HL-60/S4 treated with retinoic acid at 250 ng/mL for 4 days and 3 days (cell line): Measurements from ENCODE around the gene ALDH16A1.

ENCODE experiments used
- in situ Hi-C: fragments of 300-500 bp; cut with MboI; formaldehyde crosslinking; loops from 2 replicates; pipeline ENCODE4 v1.7.0; 2022; ENCODE audit warnings: low sequenced_read_pairs

Gene ALDH16A1

GRCh38 chr19:49486710-49487276 is 33.8 kb downstream of the ALDH16A1 start:
- in situ Hi-C loops: no loop called here

GRCh38 chr19:49487277-49488045 is 34.4 kb downstream of the ALDH16A1 start, which contains the start of gene RPL13A:
Gene RPL13A, plus strand, starts transcription at chr19:49487608. Its CDS starts 22 bp downstream, at chr19:49487630.
- in situ Hi-C loops: no loop called here

- in situ Hi-C loops: no loop called here
Observed at GRCh38 chr19:49488046-49488862, 35.2 kb downstream of the ALDH16A1 start.

GRCh38 chr19:49488863-49489537 is 36.0 kb downstream of the ALDH16A1 start:
- in situ Hi-C loops: no loop called here

- in situ Hi-C loops: no loop called here
Observed at GRCh38 chr19:49489601-49490167, 36.7 kb downstream of the ALDH16A1 start.

GRCh38 chr19:49490287-49491029 is 37.4 kb downstream of the ALDH16A1 start:
- in situ Hi-C loops: no loop called here

GRCh38 chr19:49491030-49491803 is 38.2 kb downstream of the ALDH16A1 start:
- in situ Hi-C loops: no loop called here

GRCh38 chr19:49491804-49492572 is 39.0 kb downstream of the ALDH16A1 start:
- in situ Hi-C loops: no loop called here

- in situ Hi-C loops: no loop called here
Observed at GRCh38 chr19:49492573-49493405, 39.8 kb downstream of the ALDH16A1 start.

- in situ Hi-C loops: no loop called here
Observed at GRCh38 chr19:49496574-49497008, 43.6 kb downstream of the ALDH16A1 start.

- in situ Hi-C loops: no loop called here
Observed at GRCh38 chr19:49497047-49497788, 44.2 kb downstream of the ALDH16A1 start.

- in situ Hi-C loops: no loop called here
Observed at GRCh38 chr19:49497789-49498103, 44.7 kb downstream of the ALDH16A1 start.

- in situ Hi-C loops: no loop called here
Observed at GRCh38 chr19:49498475-49498874, 45.5 kb downstream of the ALDH16A1 start.

GRCh38 chr19:49499030-49499670 is 46.1 kb downstream of the ALDH16A1 start:
- in situ Hi-C loops: no loop called here

GRCh38 chr19:49502866-49503581 is 50.0 kb downstream of the ALDH16A1 start:
- in situ Hi-C loops: no loop called here

GRCh38 chr19:49503582-49503962 is 50.5 kb downstream of the ALDH16A1 start:
- in situ Hi-C loops: no loop called here
